Ureter (tissue), 1 donor: ENCODE measurements around the gene DHX15. TPM values are rescaled to one million over a fixed set of nuclear protein-coding genes. Genes with fewer than 3 reads are reported as not detected.

Source experiments
- DNase-seq: peaks from one replicate; pipeline ENCODE4 v3.0.0-alpha.2; 2020; ENCODE audit warnings: low spot score
- total RNA-seq: library from RNA; stranded (reverse); gene quantifications from one replicate; pipeline ENCODE4 v1.2.4, GENCODE V29; 2023
- donor health status: DM: yes; HTN: yes; CAD: no.

The DHX15 gene
- total RNA-seq, 1 donor from 2014 or later: 181 TPM

GRCh38 chr4:24582235-24582832 lies 2.0 kb downstream of the DHX15 start:
- DNase-seq: no peak

- no peak for DNase-seq
Observed at GRCh38 chr4:24578364-24578763, 6.0 kb downstream of the DHX15 start.

- DNase-seq: no peak
Observed at GRCh38 chr4:24576276-24576675, 8.1 kb downstream of the DHX15 start.

- no peak for DNase-seq
Observed at GRCh38 chr4:24574236-24574635, 10.1 kb downstream of the DHX15 start.

- DNase-seq: no peak
Observed at GRCh38 chr4:24573582-24573981, 10.8 kb downstream of the DHX15 start.

- DNase-seq: no peak
Observed at GRCh38 chr4:24570574-24571236, 13.6 kb downstream of the DHX15 start.

GRCh38 chr4:24570172-24570571 lies 14.2 kb downstream of the DHX15 start:
- DNase-seq: no peak

- no peak for DNase-seq
Observed at GRCh38 chr4:24569662-24570061, 14.7 kb downstream of the DHX15 start.

GRCh38 chr4:24568425-24568824 lies 15.9 kb downstream of the DHX15 start:
- DNase-seq: no peak

GRCh38 chr4:24565054-24565453 lies 19.3 kb downstream of the DHX15 start:
- no peak for DNase-seq

GRCh38 chr4:24564488-24564887 lies 19.9 kb downstream of the DHX15 start:
- no peak for DNase-seq

- DNase-seq: no peak
Observed at GRCh38 chr4:24561438-24562139, 22.8 kb downstream of the DHX15 start.

- DNase-seq: no peak
Observed at GRCh38 chr4:24560868-24561368, 23.4 kb downstream of the DHX15 start.

- DNase-seq: no peak
Observed at GRCh38 chr4:24559889-24560288, 24.5 kb downstream of the DHX15 start.

- DNase-seq: no peak
Observed at GRCh38 chr4:24559032-24559821, 25.1 kb downstream of the DHX15 start.

- no peak for DNase-seq
Observed at GRCh38 chr4:24557026-24558025, 27.0 kb downstream of the DHX15 start.

GRCh38 chr4:24551492-24552289 lies 32.7 kb downstream of the DHX15 start:
- DNase-seq: no peak

GRCh38 chr4:24550441-24551175 lies 33.7 kb downstream of the DHX15 start:
- DNase-seq: no peak

- DNase-seq: no peak
Observed at GRCh38 chr4:24547979-24548378, 36.4 kb downstream of the DHX15 start.
